Measurements from ENCODE around the gene ST3GAL3.

DNA sequence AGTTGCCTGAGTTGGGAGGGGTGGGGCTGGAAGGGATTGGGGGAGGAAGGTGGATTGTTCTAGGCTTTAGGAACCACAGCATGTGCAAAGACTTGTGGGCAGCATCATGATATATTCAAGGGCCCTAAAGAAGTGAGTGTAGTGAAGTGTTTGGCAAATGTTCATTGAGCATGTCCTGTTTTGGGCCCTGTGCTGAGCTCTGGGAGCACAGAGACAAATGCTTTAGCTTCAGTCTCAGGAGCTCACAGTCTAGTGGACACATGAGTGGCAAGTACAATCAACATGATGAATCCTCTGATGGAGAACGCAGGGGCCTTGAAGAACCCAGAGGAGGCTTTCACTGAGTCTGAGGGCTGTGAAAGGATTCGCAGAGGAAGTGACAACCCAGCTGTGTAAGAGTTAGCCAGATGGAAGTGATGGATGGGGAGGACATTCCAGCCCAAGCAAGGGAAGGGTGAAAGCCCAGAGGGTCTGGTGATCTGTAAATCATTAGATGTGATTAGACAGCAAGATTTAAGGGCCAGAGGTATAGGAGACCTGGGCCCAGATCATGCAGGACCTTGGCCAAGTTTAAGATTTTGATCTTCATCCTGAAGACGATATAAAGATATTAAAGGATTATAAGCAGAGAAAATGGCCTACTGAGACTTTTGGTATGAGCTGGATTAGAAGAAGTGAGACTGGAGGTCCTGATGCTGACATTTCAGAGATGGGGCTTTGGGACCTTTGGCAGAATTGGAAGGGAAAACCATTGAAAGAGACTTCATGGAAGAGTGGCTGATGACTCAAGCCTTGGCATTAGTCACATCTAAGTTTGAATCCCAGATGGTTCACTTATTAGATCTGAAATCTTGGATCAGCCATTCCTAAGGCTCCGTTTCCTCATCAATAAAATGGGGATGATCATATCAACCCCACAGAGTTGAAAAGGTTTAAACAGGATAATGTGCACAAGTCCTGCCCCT is 244.0 kb downstream of the ST3GAL3 start:
- TF ChIP-seq, protein P1, sequence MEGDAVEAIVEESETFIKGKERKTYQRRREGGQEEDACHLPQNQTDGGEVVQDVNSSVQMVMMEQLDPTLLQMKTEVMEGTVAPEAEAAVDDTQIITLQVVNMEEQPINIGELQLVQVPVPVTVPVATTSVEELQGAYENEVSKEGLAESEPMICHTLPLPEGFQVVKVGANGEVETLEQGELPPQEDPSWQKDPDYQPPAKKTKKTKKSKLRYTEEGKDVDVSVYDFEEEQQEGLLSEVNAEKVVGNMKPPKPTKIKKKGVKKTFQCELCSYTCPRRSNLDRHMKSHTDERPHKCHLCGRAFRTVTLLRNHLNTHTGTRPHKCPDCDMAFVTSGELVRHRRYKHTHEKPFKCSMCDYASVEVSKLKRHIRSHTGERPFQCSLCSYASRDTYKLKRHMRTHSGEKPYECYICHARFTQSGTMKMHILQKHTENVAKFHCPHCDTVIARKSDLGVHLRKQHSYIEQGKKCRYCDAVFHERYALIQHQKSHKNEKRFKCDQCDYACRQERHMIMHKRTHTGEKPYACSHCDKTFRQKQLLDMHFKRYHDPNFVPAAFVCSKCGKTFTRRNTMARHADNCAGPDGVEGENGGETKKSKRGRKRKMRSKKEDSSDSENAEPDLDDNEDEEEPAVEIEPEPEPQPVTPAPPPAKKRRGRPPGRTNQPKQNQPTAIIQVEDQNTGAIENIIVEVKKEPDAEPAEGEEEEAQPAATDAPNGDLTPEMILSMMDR (IDR thresholded peaks at IDR 0.05; ENCODE audit: low read depth, low read length), result no peak
- TF ChIP-seq MYC (IDR thresholded peaks at IDR 0.05; ENCODE audit: low read depth, low read length) (no peak), POLR2A (IDR thresholded peaks at IDR 0.05; ENCODE audit: extremely low read depth, insufficient read length) (no peak)

All from NB4 (cell line).